CD4-positive, alpha-beta T cell (primary cell): ENCODE results near the gene RNF220. TPM values are rescaled to one million over a fixed set of nuclear protein-coding genes. Genes with fewer than 3 reads are reported as not detected.

Source experiments
- ATAC-seq: fragments of 200-7000 bp; cut with Tn5 transposase; one replicate; pipeline ENCODE4 v1.10.0; 2022; ENCODE audit warnings: mild to moderate bottlenecking; ENCODE audit not compliant: poor library complexity
- CTCF ChIA-PET: fragments of 350-600 bp; sonication (Branson Sonifier 250); formaldehyde crosslinking; loops from one replicate; lab custom pipeline; 2021; ENCODE audit warnings: antibody characterized with exemption, inconsistent platforms; lab: Charles Lee
- POLR2A ChIA-PET: fragments of 350-600 bp; sonication (Branson Sonifier 250); formaldehyde crosslinking; loops from one replicate; lab custom pipeline; 2021; ENCODE audit warnings: antibody characterized with exemption, inconsistent platforms; lab: Charles Lee
- DNase-seq, 14 experiments: peaks; one replicate each; pipeline ENCODE4 v3.0.0-alpha.2; 2013 to 2020; ENCODE audit warnings: mixed read lengths in 2 of 14
- H3K27ac ChIP-seq, 2 donors: one replicate each; pipeline versions ENCODE4 v1.5.1 to v1.7.0; 2013; ENCODE audit warnings: low read length in 2 of 2, low read depth in 1 of 2, mild to moderate bottlenecking in 1 of 2
- H3K27me3 ChIP-seq, 2 experiments: 1 replicate in 1 of 2; 2 replicates in 1 of 2; pipeline versions ENCODE4 v1.6.1 to v1.7.0; 2013; ENCODE audit warnings: low read length in 2 of 2, control low read depth in 1 of 2, mild to moderate bottlenecking in 1 of 2, moderate library complexity in 1 of 2; ENCODE audit not compliant: insufficient read depth in 2 of 2, control insufficient read depth in 1 of 2
- H3K36me3 ChIP-seq: one replicate; pipeline ENCODE4 v1.6.1; 2013; ENCODE audit warnings: low read length, control low read depth; ENCODE audit not compliant: insufficient read depth
- H3K4me1 ChIP-seq: one replicate; pipeline ENCODE4 v1.6.1; 2013; ENCODE audit warnings: low read length, control low read depth; ENCODE audit not compliant: insufficient read depth
- H3K4me3 ChIP-seq: one replicate; pipeline ENCODE4 v1.5.1; 2013; ENCODE audit warnings: mild to moderate bottlenecking, low read length, moderate library complexity
- H3K9me3 ChIP-seq, 2 experiments: 1 replicate in 1 of 2; 2 replicates in 1 of 2; pipeline versions ENCODE4 v1.6.1 to v1.7.0; 2013; ENCODE audit warnings: low read length in 2 of 2, mild to moderate bottlenecking in 2 of 2, control low read depth in 1 of 2, moderate library complexity in 1 of 2; ENCODE audit not compliant: control insufficient read depth in 1 of 2, insufficient read depth in 1 of 2
- H3K27ac Mint-ChIP-seq: one replicate; pipeline ENCODE4 v1.8.0; 2020; ENCODE audit warnings: mixed read lengths
- H3K27me3 Mint-ChIP-seq: one replicate; pipeline ENCODE4 v1.8.0; 2021; ENCODE audit warnings: mixed read lengths
- H3K36me3 Mint-ChIP-seq: one replicate; pipeline ENCODE4 v1.8.0; 2021; ENCODE audit warnings: low read depth, mixed read lengths
- H3K4me1 Mint-ChIP-seq: one replicate; pipeline ENCODE4 v1.8.0; 2021; ENCODE audit warnings: low read depth, mixed read lengths
- H3K4me3 Mint-ChIP-seq: one replicate; pipeline ENCODE4 v1.8.0; 2020; ENCODE audit warnings: mild to moderate bottlenecking, mixed read lengths
- H3K9me3 Mint-ChIP-seq: one replicate; pipeline ENCODE4 v1.8.0; 2020; ENCODE audit warnings: mixed read lengths
- intact Hi-C, 2 experiments: fragments of 100-400 bp; cut with DNase I in 1 of 2; cut with micrococcal nuclease in 1 of 2; formaldehyde crosslinking; loops; one replicate each; pipeline versions ENCODE4 v1.15.1 to v1.9.0; 2023 to 2025; cut with DNase I, micrococcal nuclease
- total RNA-seq, 174 experiments: library from RNA in 2 of 174; stranded (reverse) in 2 of 174; gene quantifications; one replicate each; pipeline ENCODE4 v1.2.3 and lab custom pipeline; 2021 to 2026
- TF ChIP-seq, protein P1 (sequence below): fragments of 200-600 bp; IDR thresholded peaks from one replicate; pipeline ENCODE4 v1.8.0; 2022; ENCODE audit warnings: antibody characterized with exemption, mild to moderate bottlenecking

Gene RNF220
- total RNA-seq, 2 experiments from 2014 or later, result 76.0 to 77.9 TPM

DNA sequence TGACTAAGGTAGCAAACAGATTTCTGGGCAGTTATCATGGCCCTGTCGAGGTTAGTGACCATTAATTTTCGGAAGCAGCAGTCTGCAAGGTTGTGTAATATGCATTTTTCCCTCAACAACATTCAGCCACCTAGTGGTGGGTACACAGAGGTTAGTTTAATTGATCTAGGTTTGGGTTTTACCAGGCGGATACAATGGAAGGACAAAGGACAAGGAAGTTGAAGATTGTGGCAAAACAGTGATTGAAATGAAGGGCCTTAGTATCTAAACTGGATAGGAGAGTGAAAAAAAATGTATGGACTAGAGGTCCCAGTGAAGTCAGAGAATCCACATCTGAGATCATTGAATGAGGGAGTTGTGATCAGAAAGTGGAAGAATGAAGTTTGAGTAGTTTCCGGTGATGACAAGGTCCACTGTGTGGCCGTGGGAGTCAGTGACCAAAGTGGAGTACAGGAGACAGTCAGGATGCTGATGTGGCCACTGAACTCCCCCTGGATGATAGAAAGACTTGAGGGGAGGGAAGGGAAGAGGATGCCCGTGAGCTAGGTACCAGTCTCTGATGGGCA, 272.2 kb downstream of the RNF220 start:
- Mint-ChIP-seq H3K4me1 (peaks cover 24% of the 10 kb centered on the region), H3K36me3 (no peaks in the 10 kb centered on the region), H3K27ac (no peak overlapping the region), H3K9me3 (no peaks in the 10 kb centered on the region), H3K27me3 (no peaks in the 10 kb centered on the region), H3K4me3 (no peak overlapping the region)
- intact Hi-C loops, result loop anchor here in 1 of 2 experiments (10.0 kb wide), 3 partner anchors 98 to 1628 kb away; partner anchors contain the start of genes ERI3, LRRC41, RPS8 and UQCRH
- Histone ChIP-seq H3K9me3 (no peaks in the 10 kb centered on the region), H3K27ac (no peak overlapping the region), H3K27me3 (no peaks in the 10 kb centered on the region), H3K4me1 (peaks cover 28% of the 10 kb centered on the region), H3K4me3 (no peak overlapping the region), H3K36me3 (no peaks in the 10 kb centered on the region)
- DNase-seq, result peak in 3 of 14 experiments; percentile 31 to 57 (median 53)
- ChIA-PET CTCF (interaction anchor here (0.9 kb wide), 1 partner anchor 24 kb away, joined by 4 read pairs; no protein-coding TSS in a partner anchor), POLR2A (interaction anchor here (0.9 kb wide), 1 partner anchor 19 kb away, joined by 3 read pairs; no protein-coding TSS in a partner anchor)
- TF ChIP-seq, protein P1, sequence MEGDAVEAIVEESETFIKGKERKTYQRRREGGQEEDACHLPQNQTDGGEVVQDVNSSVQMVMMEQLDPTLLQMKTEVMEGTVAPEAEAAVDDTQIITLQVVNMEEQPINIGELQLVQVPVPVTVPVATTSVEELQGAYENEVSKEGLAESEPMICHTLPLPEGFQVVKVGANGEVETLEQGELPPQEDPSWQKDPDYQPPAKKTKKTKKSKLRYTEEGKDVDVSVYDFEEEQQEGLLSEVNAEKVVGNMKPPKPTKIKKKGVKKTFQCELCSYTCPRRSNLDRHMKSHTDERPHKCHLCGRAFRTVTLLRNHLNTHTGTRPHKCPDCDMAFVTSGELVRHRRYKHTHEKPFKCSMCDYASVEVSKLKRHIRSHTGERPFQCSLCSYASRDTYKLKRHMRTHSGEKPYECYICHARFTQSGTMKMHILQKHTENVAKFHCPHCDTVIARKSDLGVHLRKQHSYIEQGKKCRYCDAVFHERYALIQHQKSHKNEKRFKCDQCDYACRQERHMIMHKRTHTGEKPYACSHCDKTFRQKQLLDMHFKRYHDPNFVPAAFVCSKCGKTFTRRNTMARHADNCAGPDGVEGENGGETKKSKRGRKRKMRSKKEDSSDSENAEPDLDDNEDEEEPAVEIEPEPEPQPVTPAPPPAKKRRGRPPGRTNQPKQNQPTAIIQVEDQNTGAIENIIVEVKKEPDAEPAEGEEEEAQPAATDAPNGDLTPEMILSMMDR, result peak; percentile 45
- no peak for ATAC-seq

DNA sequence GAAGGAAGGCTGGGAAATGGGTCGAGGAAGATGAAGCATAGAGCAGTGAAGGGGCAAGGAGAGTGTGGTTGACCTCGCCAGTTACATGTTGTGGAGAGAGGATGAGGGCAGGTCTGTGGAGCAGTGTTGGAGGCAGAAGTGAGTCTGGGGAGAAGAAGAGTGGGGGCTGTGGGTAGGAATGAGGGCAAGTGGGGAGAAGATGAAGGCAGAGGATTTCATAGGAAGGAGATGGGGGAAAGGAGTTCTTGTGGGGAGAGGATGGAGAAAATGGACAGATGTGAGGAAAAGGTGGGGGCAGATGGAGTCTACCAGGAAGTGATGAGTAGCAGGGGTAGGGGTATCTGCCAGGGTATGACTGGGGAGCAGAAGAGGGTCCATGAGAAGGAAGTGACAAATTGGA, 273.1 kb downstream of the RNF220 start:
- ChIA-PET POLR2A (interaction anchor here (0.9 kb wide), 1 partner anchor 18 kb away, joined by 3 read pairs; no protein-coding TSS in a partner anchor), CTCF (interaction anchor here (0.9 kb wide), 1 partner anchor 25 kb away, joined by 4 read pairs; no protein-coding TSS in a partner anchor)
- H3K4me3 ChIP-seq, result no peak overlapping the region
- Mint-ChIP-seq H3K4me1 (peaks cover 20% of the 10 kb centered on the region), H3K27ac (no peak overlapping the region), H3K4me3 (no peak overlapping the region), H3K36me3 (no peaks in the 10 kb centered on the region), H3K9me3 (no peaks in the 10 kb centered on the region), H3K27me3 (no peaks in the 10 kb centered on the region)
- intact Hi-C loops, result loop anchor here in 1 of 2 experiments (10.0 kb wide), 3 partner anchors 97 to 1627 kb away; partner anchors contain the start of genes ERI3, LRRC41, RPS8 and UQCRH
- H3K27ac ChIP-seq, result no peak overlapping the region
- H3K36me3 ChIP-seq, result no peaks in the 10 kb centered on the region
- DNase-seq, result no peak
- no peaks in the 10 kb centered on the region for H3K27me3 ChIP-seq
- peaks cover 20% of the 10 kb centered on the region for H3K4me1 ChIP-seq
- ATAC-seq, result no peak
- TF ChIP-seq, protein P1, result no peak
- H3K9me3 ChIP-seq, result no peaks in the 10 kb centered on the region

DNA sequence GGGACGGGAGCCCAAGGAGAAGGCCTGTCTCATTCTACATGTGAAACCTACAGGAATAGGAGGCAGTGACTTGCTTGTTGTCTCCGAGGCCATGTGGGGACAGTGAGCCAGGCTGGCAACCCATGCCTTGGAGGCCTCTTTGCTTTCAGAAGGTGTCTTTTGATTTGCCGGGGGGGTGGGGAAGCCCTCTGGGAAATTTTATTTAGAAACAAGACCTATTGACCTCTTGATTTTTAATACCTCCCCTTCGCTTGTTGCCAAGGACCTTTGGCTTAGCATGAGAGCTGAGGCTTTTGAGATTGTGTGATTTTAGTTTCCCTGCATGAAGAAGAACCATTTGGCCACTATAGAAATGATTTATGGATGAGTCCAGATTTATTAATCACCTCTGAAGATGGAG, 273.6 kb downstream of the RNF220 start:
- Mint-ChIP-seq H3K9me3 (no peaks in the 10 kb centered on the region), H3K36me3 (no peaks in the 10 kb centered on the region), H3K4me3 (no peak overlapping the region), H3K4me1 (peaks cover 15% of the 10 kb centered on the region), H3K27me3 (no peaks in the 10 kb centered on the region), H3K27ac (no peak overlapping the region)
- Histone ChIP-seq H3K36me3 (no peaks in the 10 kb centered on the region), H3K27ac (no peak overlapping the region), H3K4me1 (peaks cover 15% of the 10 kb centered on the region), H3K4me3 (no peak overlapping the region), H3K9me3 (no peaks in the 10 kb centered on the region), H3K27me3 (no peaks in the 10 kb centered on the region)
- DNase-seq, result no peak
- intact Hi-C loops, result loop anchor here in 1 of 2 experiments (10.0 kb wide), 3 partner anchors 96 to 1626 kb away; partner anchors contain the start of genes ERI3, LRRC41, RPS8 and UQCRH
- POLR2A ChIA-PET, result no interaction called here
- TF ChIP-seq, protein P1, result no peak
- ATAC-seq, result no peak
- CTCF ChIA-PET, result no interaction called here
